ENCODE results near the gene ACTG2. TPM values are rescaled to one million over a fixed set of nuclear protein-coding genes. Genes with fewer than 3 reads are reported as not detected.

The ACTG2 gene
- total RNA-seq, 1 experiment from 2014 or later: 0.97 TPM

Other genes with a start within 250 kb of the ACTG2 start
- 35.1 and 43.2 TPM in 2 replicates for gene TPRKB, start 155.7 kb upstream of the ACTG2 start, total RNA-seq (2014; rRNA removed; shearing (Covaris generic))
- gene DUSP11, start 112.9 kb upstream of the ACTG2 start, total RNA-seq (2014; rRNA removed; shearing (Covaris generic)): 28.7 and 35.8 TPM in 2 replicates
- gene C2orf78, start 108.8 kb upstream of the ACTG2 start, total RNA-seq (2014; rRNA removed; shearing (Covaris generic)): 0.15 TPM in 1 of 2 replicates, not detected in the other
- 45.4 and 46.3 TPM in 2 replicates for gene STAMBP, start 64.0 kb upstream of the ACTG2 start, total RNA-seq (2014; rRNA removed; shearing (Covaris generic))
- gene DGUOK, start 33.9 kb downstream of the ACTG2 start, total RNA-seq (2014; rRNA removed; shearing (Covaris generic)): 80.7 and 82.9 TPM in 2 replicates
- gene TET3, start 91.9 kb downstream of the ACTG2 start, total RNA-seq (2014; rRNA removed; shearing (Covaris generic)): 7.2 and 7.3 TPM in 2 replicates